Effector memory CD8-positive, alpha-beta T cell (primary cell): ENCODE data around the gene CERT1.
"Not testable (repeated sequence)": the region's sequence is repeated elsewhere in the genome, so short reads cannot be mapped to it uniquely, and the experiment has no call there.

ENCODE experiments used
- ATAC-seq: fragments of 150-1000 bp; cut with Tn5 transposase; replicated peaks from 2 replicates; pipeline ENCODE4 v1.10.0; 2021; ENCODE audit warnings: mild to moderate bottlenecking, moderate library complexity
- DNase-seq, 3 experiments: peaks; one replicate each; pipeline ENCODE4 v3.0.0; 2021
- H3K27ac Mint-ChIP-seq, 2 donors: one replicate each; pipeline ENCODE4 v1.8.0; 2022; ENCODE audit warnings: mild to moderate bottlenecking in 2 of 2, mixed read lengths in 2 of 2, moderate library complexity in 2 of 2
- H3K27me3 Mint-ChIP-seq, 2 donors: one replicate each; pipeline ENCODE4 v1.8.0; 2022; ENCODE audit warnings: mixed read lengths in 2 of 2
- H3K36me3 Mint-ChIP-seq: one replicate; pipeline ENCODE4 v1.8.0; 2022; ENCODE audit warnings: mild to moderate bottlenecking, moderate library complexity, mixed read lengths; ENCODE audit not compliant: insufficient read depth
- H3K4me1 Mint-ChIP-seq, 2 donors: one replicate each; pipeline ENCODE4 v1.8.0; 2022; ENCODE audit warnings: low read depth in 2 of 2, mixed read lengths in 2 of 2
- H3K4me3 Mint-ChIP-seq, 2 donors: one replicate each; pipeline ENCODE4 v1.8.0; 2022; ENCODE audit warnings: mild to moderate bottlenecking in 2 of 2, mixed read lengths in 2 of 2, moderate library complexity in 2 of 2
- H3K9me3 Mint-ChIP-seq, 2 donors: one replicate each; pipeline ENCODE4 v1.8.0; 2022; ENCODE audit warnings: mixed read lengths in 2 of 2

The CERT1 gene

DNA sequence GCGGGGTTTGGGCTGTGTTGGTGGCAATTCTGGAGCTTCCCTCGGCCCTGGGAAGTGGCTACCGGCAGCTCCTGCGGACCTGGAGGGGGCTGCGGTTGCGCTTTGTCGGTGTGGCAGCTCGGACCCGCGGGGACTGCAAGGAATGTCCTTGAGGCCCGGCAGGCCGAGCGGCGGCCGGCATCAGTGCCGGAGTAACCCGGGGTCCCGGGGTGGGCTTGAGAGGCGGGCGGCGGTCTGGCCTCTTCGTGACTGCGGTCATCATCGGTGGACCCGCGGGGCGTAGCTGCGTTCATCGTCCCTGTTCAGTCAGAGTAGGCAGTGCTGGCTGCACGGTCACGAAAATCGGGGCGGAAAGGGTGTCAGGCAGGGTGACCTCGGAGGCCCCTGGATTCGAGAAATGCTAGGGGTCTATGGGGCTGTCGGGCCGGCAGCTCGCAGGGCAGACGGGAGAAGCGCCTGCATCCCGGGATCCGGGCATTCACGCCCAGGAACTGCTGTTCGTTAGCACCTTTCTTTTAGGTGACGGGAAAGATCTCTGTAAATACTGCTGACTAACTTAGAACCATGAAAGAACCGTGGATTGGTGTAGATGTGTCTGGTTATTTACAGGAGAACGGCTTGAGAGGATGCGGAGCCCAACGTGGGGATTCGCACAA lies 173.9 kb downstream of the CERT1 start:
- Mint-ChIP-seq H3K9me3 (no peaks in the 10 kb centered on the region), H3K36me3 (peaks cover 3% of the 10 kb centered on the region), H3K4me3 (no peak overlapping the region), H3K4me1 (peaks cover 17 to 32% of the 10 kb centered on the region in 2 donors), H3K27ac (no peak overlapping the region), H3K27me3 (no peaks in the 10 kb centered on the region)
- ATAC-seq (no peak), DNase-seq (peak in 2 of 3 experiments; percentile 4 to 7)

DNA sequence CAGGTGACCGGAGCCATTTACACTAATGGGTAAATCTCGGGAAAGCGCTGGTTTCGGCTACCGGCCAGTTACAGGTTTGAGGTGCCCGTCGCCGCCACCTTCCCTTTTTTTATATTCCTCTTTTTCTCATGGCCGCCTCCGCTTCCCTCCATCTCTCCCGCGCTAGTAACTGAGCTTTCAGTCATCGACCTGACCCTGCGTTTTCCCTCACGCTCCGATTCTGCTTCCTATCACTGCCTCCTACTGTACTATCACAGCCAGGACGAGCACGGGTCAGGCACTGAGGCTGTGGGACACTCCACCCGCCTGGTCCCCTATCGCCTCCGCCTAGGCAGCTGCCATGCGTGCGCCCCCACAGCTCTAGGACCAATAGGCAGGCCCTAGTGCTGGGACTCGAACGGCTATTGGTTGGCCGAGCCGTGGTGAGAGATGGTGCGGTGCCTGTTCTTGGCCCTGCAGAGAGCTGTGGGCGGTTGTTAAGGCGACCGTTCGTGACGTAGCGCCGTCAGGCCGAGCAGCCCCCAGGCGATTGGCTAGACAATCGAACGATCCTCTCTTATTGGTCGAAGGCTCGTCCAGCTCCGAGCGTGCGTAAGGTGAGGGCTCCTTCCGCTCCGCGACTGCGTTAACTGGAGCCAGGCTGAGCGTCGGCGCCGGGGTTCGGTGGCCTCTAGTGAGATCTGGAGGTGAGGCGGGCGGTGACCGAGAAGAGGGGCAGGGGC lies 174.7 kb downstream of the CERT1 start, which contains the start of gene HMGCR:
TSS of gene HMGCR (plus strand) at position 606 of the 722 bp plus-strand sequence. CDS start 5,386 bp downstream, outside the sequence.
- Mint-ChIP-seq H3K9me3 (no peaks in the 10 kb centered on the region), H3K4me3 (no peak within 1 kb of the TSS), H3K36me3 (peaks cover 3% of the 10 kb centered on the region), H3K4me1 (peaks cover 17 to 27% of the 10 kb centered on the region in 2 donors), H3K27me3 (no peaks in the 10 kb centered on the region), H3K27ac (no peak within 1 kb of the TSS)
- ATAC-seq (peak; percentile 91), DNase-seq (peak; percentile 93 to 94 (median 93))

DNA sequence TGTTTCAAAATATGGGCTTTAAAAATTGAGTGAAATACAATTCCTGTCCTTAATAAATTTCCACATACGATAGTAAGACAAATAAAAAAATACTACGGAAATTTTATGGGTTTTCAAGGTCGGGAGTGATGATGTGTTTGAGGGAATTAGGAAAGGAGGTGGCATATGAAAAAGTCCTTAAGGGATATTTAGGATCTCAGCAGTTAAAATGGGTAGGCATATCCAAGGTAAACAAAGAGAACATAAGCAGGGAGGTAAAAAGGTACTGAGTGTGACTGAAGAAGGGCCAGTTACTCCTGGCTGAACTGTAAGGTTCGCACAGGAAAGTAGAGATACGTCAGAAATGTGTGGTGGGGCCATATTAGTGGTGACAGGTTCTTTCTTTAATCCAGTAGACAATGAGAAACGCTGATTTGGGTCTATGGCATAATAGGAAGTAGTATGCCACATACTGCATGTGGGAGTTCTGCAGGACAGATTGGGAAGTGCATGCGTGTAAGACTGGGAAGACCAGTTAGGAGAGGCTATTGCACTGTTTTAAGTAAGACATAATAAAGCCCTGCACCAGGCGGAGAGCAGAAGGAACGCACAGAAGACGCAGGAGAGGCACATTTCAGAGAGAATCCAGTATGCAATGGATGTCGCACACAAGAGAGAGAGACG lies 175.3 kb downstream of the CERT1 start:
- Mint-ChIP-seq H3K4me3 (no peak overlapping the region), H3K4me1 (peaks cover 17 to 22% of the 10 kb centered on the region in 2 donors), H3K36me3 (peaks cover 3% of the 10 kb centered on the region), H3K27ac (no peak overlapping the region), H3K9me3 (no peaks in the 10 kb centered on the region), H3K27me3 (no peaks in the 10 kb centered on the region)
- ATAC-seq: peak; percentile 16
- DNase-seq: peak; percentile 4 to 33 (median 18)

GRCh38 chr5:75335486-75335885 lies 175.9 kb downstream of the CERT1 start:
- Mint-ChIP-seq H3K27ac (no peak overlapping the region), H3K27me3 (peaks cover 0 to 4% of the 10 kb centered on the region in 2 donors), H3K36me3 (peaks cover 3% of the 10 kb centered on the region), H3K4me3 (no peak overlapping the region), H3K4me1 (peaks cover 15 to 22% of the 10 kb centered on the region in 2 donors), H3K9me3 (no peaks in the 10 kb centered on the region)
- no peak for ATAC-seq
- DNase-seq: no peak

- H3K27ac Mint-ChIP-seq, H3K9me3 Mint-ChIP-seq, H3K4me3 Mint-ChIP-seq, ATAC-seq, DNase-seq, H3K36me3 Mint-ChIP-seq: not testable (repeated sequence)
- H3K4me1 Mint-ChIP-seq: peaks cover 13 to 15% of the 10 kb centered on the region in 2 donors
- H3K27me3 Mint-ChIP-seq: peaks cover 0 to 14% of the 10 kb centered on the region in 2 donors
Measured at GRCh38 chr5:75334413-75334812, 177.0 kb downstream of the CERT1 start.

DNA sequence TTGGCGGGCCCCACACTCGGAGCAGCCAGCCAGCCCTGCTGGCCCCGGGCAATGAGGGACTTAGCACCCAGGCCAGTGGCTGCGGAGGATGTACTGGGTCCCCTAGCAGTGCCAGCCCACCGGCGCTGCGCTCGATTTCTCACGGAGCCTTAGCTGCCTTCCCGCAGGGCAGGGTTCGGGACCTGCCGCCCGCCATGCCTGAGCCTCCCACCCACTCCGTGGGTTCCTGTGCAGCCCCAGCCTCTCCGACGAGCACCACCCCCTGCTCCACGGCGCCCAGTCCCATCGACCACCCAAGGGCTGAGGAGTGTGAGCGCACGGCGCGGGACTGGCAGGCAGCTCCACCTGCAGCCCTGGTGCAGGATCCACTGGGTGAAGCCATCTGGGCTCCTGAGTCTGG lies 177.7 kb downstream of the CERT1 start:
- Mint-ChIP-seq H3K27me3 (peaks cover 0 to 14% of the 10 kb centered on the region in 2 donors), H3K4me1 (peaks cover 11 to 13% of the 10 kb centered on the region in 2 donors)
- H3K36me3 Mint-ChIP-seq, ATAC-seq, H3K27ac Mint-ChIP-seq, DNase-seq, H3K4me3 Mint-ChIP-seq, H3K9me3 Mint-ChIP-seq: not testable (repeated sequence)

DNA sequence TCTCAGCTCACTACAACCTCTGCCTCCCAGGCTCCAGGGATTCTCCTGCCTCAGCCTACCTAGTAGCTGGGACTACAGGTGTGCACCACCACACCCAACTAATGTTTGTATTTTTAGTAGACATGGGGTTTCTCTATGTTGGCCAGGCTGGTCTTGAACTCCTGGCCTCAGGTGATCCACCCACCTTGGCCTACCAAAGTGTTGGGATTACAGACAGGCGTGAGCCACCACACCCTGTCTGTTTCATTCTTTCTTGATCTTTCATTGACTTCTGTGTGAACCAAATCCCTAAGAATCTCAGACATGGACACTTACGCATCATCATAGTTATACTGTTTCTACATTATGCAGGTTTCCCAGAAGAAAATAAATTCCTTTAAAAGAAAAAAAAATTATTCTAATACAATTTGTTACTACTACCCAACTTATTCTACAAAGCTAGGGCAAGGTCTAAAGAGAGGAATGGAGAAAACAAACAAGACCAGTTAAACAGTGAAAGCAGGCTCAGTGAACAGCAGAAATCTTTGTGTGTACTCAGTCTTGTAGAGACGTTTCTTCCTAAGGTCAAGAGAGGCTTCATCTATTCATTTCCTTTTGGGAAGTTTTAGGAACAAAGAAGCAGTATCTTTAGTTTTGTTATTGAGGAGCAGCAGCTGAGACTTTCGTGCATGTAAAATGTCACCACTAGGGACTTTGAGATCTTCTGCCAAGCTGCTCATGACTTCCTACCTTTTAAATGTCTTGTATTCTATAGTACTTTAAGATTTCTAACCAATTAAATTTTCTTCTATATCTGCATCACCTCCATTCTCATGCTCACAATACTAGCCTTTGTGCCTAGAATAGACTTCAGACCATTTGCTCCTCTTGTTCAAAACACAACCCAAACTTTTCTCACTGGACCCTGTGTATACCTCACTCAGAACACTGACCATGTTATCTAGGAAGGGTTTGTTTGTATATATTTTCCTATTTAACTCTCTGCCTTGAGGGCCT lies 180.0 kb downstream of the CERT1 start:
- no peak overlapping the region for H3K4me3 Mint-ChIP-seq
- H3K9me3 Mint-ChIP-seq: no peaks in the 10 kb centered on the region
- H3K4me1 Mint-ChIP-seq: no peaks in the 10 kb centered on the region
- H3K27me3 Mint-ChIP-seq: peaks cover 0 to 14% of the 10 kb centered on the region in 2 donors
- no peak overlapping the region for H3K27ac Mint-ChIP-seq
- no peak for DNase-seq
- H3K36me3 Mint-ChIP-seq: no peaks in the 10 kb centered on the region
- ATAC-seq: no peak

DNA sequence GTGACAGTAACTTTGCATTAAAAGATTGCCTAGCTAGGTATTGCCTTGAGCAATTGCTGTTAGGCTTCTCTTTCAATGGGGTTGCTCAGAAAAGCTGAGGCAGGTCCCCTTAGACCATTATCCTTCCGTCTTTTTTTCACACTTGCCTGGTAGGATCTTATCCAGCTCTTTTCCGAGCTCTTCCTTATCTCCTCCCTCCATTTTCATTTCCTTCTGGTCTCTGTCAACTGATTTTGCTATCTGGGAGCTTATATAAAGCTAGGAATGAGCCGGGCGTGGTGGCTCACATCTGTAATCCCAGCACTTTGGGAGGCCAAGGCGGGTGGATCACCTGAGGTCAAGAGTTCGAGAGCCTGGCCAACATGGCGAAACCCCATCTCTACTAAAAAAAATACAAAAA lies 181.0 kb downstream of the CERT1 start:
- no peaks in the 10 kb centered on the region for H3K36me3 Mint-ChIP-seq
- H3K9me3 Mint-ChIP-seq: no peaks in the 10 kb centered on the region
- ATAC-seq (no peak), DNase-seq (no peak)
- peaks cover 0 to 23% of the 10 kb centered on the region in 2 donors for H3K27me3 Mint-ChIP-seq
- H3K4me3 Mint-ChIP-seq: no peak overlapping the region
- no peak overlapping the region for H3K27ac Mint-ChIP-seq
- H3K4me1 Mint-ChIP-seq: no peaks in the 10 kb centered on the region
